GM21723 (cell line): ENCODE measurements around the gene KAZN.

ENCODE experiments used
- ATAC-seq: cut with Tn5 transposase; IDR thresholded peaks from one replicate; pipeline ENCODE4 v1.9.1; 2021; ENCODE audit warnings: mild to moderate bottlenecking, moderate library complexity; ENCODE audit not compliant: unreplicated experiment

Gene KAZN

DNA sequence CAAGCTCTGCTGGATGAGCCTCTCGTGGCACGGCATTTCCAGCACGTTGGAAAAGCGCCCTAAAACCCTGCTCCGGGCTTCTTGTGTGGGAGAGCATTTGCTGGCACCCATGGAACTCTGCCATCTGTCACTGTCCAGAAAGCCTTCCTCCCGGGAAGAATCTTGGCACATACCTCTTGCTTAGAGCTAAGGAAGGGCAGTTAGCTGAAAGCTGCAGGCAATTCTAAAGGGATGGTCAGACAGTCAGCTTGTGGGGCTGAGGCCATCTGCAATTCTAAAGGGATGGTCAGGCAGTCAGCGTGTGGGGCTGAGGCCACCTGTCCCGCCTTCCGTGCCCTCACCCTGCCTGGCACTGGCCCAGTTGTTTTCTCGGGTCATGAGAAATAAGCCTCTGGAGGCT is 416.0 kb downstream of the KAZN start:
- ATAC-seq: no peak

GRCh38 chr1:15016001-15016400 is 417.5 kb downstream of the KAZN start:
- no peak for ATAC-seq

- no peak for ATAC-seq
Observed at GRCh38 chr1:15016526-15016925, 418.0 kb downstream of the KAZN start.

DNA sequence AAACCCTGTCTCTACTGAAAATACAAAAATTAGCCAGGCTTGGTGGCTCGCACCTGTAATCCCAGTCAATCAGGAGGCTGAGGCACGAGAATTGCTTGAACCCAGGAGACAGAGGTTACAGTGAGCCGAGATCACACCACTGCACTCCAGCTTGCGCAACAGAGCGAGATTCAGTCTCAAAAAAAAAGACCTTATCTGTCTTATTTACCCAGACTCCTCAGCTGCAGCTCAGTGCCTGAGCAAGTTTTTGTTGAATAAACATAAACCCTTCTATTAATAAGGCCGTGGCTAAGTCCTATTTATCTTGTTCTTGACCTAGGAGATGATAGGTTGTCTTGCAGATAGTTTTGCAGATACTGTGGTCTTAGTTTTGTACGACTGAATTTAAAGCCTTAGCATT is 418.6 kb downstream of the KAZN start:
- ATAC-seq: no peak

- no peak for ATAC-seq
Observed at GRCh38 chr1:15018767-15019166, 420.3 kb downstream of the KAZN start.

DNA sequence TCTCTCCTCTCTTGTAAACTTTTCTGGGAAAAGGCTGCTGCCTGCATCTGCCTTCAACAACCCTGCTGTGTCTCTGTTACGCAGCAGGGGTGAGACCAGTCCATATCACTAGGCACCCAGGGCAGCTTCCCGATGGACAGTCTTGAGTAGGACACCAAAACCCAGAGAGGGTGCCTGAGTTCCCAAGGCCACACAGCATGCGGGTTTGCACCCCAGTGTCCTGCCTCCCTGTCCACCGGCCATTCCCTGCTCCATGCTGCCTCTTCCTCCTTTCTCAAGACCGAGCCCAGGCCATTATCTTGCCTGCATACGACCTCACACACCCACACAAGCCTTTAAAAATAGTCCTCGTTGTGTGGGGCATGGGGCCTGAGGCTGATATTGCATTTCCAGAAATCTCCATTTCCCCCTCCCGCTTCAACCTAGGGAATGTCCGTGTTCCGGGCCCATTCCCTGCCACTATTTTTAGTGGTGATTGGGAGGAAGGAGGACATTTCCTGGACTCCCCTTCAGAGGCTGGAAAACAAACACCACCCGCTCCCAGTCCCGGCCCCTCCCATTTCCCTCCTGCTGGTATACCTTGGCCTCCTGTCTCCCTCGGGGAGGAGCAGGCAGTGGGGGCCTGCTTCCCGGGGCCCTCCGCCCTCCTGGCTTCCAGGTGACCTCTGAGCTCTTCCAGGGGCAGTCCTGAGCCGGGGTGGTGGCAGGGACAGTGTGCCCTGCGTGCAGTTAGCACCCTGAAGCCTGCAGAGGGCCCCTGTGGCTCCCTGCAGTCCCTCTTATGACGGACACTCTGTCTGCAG is 422.7 kb downstream of the KAZN start:
- no peak for ATAC-seq

- ATAC-seq: no peak
Observed at GRCh38 chr1:15022048-15022447, 423.6 kb downstream of the KAZN start.

DNA sequence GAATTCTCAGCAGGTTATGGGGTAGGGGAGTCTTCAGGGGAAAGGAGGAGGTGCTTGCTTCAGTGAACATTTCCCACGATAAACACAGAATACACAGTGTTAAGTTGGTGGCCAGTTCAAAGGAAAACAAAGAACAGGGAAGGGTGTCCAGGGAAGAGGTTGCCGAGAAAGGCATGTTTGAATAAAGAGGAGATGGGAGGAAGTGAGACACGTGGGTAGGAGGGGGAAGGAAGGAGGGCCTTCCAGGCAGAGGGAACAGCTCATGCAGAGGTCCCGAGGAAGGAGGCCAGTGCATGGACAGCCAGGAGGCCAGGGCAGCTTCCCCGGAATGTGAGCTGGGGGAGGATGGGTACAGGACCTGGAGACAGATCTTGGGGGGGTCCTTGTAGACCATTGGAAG is 424.7 kb downstream of the KAZN start:
- ATAC-seq: no peak

GRCh38 chr1:15023976-15024375 is 425.5 kb downstream of the KAZN start:
- no peak for ATAC-seq

GRCh38 chr1:15026117-15026489 is 427.6 kb downstream of the KAZN start:
- ATAC-seq: no peak

DNA sequence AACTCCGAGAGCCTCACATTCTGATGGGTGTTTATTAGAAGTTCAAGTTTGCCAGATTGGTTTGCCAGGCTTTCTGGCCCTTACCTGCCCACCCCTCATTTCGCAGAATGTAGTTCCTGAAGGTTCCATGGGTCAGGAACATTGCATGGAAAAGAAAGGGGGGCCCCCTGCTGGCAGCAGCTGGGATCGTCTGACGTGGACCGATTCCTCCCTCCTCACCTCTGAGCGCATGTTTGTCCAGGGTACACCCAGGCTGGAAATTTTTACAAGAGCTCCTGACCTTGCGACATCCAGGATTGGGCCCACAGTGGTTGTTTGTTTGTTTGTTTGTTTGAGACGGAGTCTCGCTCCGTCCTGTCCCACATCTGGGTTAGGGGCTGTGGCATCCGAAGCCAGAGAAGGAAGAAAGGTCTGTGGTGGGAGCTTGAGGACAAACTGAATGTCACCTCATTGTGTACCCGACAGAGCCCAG is 429.1 kb downstream of the KAZN start:
- no peak for ATAC-seq

DNA sequence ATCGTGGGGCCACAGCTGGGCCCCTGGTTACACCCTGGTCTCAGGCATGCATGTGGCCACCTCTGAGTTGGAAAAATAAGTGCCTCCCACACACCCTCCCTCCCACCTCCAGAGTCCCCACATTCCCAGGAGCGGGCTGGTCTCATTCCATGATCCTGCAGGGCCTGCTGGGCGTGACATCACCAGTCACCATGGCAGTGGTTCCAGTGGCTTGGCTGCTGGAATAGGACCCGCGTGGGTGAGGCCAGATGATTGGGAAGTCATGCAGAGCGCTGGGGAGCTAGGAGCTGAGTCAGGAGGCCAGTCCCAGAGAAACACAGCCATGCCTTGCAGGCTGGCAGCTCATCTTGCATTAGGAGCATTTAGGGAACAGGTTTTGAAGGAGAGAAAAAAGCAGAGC is 429.6 kb downstream of the KAZN start:
- ATAC-seq: no peak

- ATAC-seq: no peak
Observed at GRCh38 chr1:15028616-15029015, 430.1 kb downstream of the KAZN start.

- ATAC-seq: no peak
Observed at GRCh38 chr1:15029036-15029435, 430.6 kb downstream of the KAZN start.

- no peak for ATAC-seq
Observed at GRCh38 chr1:15029786-15030185, 431.3 kb downstream of the KAZN start.

GRCh38 chr1:15031251-15031933 is 432.9 kb downstream of the KAZN start:
- ATAC-seq: no peak

DNA sequence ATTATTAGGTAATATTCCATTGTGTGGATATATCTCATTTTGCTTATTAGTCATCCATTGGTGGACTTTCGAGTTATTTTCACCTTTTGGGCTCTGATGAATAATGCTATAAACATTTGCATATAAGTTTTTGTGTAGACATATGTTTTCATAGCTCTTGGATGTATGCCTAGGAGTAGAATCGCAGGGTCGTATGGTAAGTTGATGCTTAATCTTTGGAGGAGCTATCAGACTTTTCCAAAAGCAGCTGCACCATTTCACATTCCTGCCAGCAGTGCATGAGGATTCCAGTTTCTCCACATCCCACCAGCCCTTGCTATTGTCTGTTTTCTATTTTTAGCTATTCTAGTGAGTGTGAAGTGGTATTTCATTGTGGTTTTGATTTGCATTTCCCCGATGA is 434.8 kb downstream of the KAZN start:
- ATAC-seq: no peak

- ATAC-seq: no peak
Observed at GRCh38 chr1:15034656-15035055, 436.2 kb downstream of the KAZN start.

GRCh38 chr1:15035236-15035635 is 436.8 kb downstream of the KAZN start:
- no peak for ATAC-seq

DNA sequence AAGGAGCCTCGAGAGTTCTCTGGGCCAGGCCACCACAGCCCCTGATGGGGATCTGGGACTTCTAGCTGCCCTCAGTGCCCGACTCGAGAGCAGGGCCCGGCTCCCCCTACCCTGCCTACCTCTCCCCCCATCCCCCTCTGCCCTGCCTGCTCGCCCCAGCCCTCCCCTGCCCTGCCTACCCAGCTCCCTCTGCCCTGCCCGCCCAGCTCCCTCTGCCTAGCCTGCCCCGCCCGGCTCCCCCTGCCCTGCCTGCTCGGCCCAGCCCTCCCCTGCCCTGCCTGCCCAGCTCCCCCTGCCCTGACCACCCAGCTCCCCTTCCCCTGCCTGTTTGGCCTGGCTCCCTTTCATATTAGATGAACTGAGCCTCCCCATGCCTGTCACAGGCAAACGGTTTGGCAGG is 437.6 kb downstream of the KAZN start:
- ATAC-seq: no peak

DNA sequence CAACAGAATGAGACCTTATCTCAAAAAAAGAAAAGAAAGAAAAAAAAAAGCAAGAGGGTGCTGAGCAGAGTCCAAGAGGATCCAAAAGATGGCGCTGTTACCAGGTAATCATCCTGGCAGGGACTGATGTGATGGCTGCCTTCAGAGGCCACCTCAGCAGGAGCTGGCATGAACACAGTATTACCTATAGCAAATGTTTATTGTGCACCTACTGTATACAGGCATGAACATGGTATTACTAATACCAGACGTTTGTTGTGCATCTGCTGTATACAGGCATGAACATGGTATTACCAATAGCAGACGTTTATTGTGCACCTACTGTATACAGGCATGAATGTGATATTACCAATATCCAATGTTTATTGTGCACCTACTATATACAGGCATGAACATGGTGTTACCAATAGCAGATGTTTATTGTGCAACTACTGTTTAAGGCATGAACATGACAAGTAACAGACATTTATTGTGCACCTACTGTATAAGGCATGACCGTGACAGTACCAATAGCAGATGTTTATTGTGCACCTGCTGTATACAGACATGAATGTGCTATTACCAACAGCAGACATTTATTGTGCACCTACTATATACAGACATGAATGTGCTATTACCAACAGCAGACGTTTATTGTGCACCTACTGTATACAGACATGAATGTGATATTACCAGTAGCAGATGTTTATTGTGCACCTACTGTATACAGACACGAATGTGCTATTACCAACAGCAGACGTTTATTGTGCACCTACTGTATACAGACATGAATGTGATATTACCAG is 439.9 kb downstream of the KAZN start:
- no peak for ATAC-seq
